H1 (cell line): ENCODE measurements around the gene AAK1.

ENCODE experiments used
- CREB1 ChIP-seq: IDR thresholded peaks from 2 replicates; pipeline ENCODE4 v1.6.1; 2012; ENCODE audit warnings: inconsistent platforms
- EZH2 ChIP-seq: fragments of 200-600 bp; sonication (generic); IDR thresholded peaks from 2 replicates; pipeline ENCODE4 v1.7.1; 2012; ENCODE audit warnings: low read depth, mild to moderate bottlenecking, moderate library complexity, low read length, inconsistent platforms; ENCODE audit not compliant: severe bottlenecking
- JUN ChIP-seq: IDR thresholded peaks from 2 replicates; pipeline ENCODE4 v1.6.1; 2011; ENCODE audit warnings: low read depth, mild to moderate bottlenecking, improper control_type of control experiment, low read length
- RNF2 ChIP-seq: fragments of 200-900, 300-1000 bp; sonication (generic); IDR thresholded peaks from 2 replicates; pipeline ENCODE4 v1.7.1; 2016; ENCODE audit warnings: borderline replicate concordance, low read depth, mild to moderate bottlenecking, antibody characterized with exemption, low read length; ENCODE audit not compliant: poor library complexity, severe bottlenecking; ENCODE audit errors: missing control alignments
- TAF1 ChIP-seq: IDR thresholded peaks from 2 replicates; pipeline ENCODE4 v1.6.1; 2011; ENCODE audit warnings: mild to moderate bottlenecking, low read depth, low read length
- TBP ChIP-seq: IDR thresholded peaks from 2 replicates; pipeline ENCODE4 v1.6.1; 2011; ENCODE audit warnings: low read depth, low read length, improper control_type of control experiment
- TF ChIP-seq, protein P1 (sequence below): IDR thresholded peaks from 2 replicates; pipeline ENCODE4 v1.6.1; 2012; ENCODE audit warnings: low read length, inconsistent platforms
- TF ChIP-seq, protein P2 (sequence below): fragments of 300-600 bp; sonication (generic); IDR thresholded peaks from 2 replicates; pipeline ENCODE4 v1.7.1; 2012; ENCODE audit warnings: low read length, moderate library complexity, mild to moderate bottlenecking, inconsistent platforms; ENCODE audit not compliant: insufficient replicate concordance

DNA sequence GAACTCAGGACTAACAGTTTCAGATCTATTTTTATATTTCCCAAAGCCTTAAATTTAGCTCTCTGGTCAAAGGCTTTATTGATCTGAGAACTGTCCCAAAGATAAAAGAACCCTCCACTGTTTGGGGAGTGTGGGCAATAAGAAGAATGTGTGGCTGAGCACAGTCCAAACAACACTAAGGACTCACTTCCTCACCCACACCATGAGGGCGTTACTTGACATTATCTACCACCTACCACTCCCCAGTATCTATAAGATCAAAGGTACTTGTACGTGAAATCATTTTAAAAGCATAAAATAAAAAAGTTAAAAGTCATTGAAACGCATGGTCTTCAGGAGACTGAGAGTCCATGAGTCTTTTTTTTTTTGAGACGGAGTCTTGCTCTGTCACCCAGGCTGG is 151.7 kb downstream of the AAK1 start:
- no peak for TF ChIP-seq CREB1
- no peak for TF ChIP-seq RNF2
- no peak for TF ChIP-seq TBP
- no peak for TF ChIP-seq TAF1
- TF ChIP-seq EZH2: no peak
- TF ChIP-seq, protein P1, sequence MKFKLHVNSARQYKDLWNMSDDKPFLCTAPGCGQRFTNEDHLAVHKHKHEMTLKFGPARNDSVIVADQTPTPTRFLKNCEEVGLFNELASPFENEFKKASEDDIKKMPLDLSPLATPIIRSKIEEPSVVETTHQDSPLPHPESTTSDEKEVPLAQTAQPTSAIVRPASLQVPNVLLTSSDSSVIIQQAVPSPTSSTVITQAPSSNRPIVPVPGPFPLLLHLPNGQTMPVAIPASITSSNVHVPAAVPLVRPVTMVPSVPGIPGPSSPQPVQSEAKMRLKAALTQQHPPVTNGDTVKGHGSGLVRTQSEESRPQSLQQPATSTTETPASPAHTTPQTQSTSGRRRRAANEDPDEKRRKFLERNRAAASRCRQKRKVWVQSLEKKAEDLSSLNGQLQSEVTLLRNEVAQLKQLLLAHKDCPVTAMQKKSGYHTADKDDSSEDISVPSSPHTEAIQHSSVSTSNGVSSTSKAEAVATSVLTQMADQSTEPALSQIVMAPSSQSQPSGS: no peak
- TF ChIP-seq JUN: no peak
- TF ChIP-seq, protein P2, sequence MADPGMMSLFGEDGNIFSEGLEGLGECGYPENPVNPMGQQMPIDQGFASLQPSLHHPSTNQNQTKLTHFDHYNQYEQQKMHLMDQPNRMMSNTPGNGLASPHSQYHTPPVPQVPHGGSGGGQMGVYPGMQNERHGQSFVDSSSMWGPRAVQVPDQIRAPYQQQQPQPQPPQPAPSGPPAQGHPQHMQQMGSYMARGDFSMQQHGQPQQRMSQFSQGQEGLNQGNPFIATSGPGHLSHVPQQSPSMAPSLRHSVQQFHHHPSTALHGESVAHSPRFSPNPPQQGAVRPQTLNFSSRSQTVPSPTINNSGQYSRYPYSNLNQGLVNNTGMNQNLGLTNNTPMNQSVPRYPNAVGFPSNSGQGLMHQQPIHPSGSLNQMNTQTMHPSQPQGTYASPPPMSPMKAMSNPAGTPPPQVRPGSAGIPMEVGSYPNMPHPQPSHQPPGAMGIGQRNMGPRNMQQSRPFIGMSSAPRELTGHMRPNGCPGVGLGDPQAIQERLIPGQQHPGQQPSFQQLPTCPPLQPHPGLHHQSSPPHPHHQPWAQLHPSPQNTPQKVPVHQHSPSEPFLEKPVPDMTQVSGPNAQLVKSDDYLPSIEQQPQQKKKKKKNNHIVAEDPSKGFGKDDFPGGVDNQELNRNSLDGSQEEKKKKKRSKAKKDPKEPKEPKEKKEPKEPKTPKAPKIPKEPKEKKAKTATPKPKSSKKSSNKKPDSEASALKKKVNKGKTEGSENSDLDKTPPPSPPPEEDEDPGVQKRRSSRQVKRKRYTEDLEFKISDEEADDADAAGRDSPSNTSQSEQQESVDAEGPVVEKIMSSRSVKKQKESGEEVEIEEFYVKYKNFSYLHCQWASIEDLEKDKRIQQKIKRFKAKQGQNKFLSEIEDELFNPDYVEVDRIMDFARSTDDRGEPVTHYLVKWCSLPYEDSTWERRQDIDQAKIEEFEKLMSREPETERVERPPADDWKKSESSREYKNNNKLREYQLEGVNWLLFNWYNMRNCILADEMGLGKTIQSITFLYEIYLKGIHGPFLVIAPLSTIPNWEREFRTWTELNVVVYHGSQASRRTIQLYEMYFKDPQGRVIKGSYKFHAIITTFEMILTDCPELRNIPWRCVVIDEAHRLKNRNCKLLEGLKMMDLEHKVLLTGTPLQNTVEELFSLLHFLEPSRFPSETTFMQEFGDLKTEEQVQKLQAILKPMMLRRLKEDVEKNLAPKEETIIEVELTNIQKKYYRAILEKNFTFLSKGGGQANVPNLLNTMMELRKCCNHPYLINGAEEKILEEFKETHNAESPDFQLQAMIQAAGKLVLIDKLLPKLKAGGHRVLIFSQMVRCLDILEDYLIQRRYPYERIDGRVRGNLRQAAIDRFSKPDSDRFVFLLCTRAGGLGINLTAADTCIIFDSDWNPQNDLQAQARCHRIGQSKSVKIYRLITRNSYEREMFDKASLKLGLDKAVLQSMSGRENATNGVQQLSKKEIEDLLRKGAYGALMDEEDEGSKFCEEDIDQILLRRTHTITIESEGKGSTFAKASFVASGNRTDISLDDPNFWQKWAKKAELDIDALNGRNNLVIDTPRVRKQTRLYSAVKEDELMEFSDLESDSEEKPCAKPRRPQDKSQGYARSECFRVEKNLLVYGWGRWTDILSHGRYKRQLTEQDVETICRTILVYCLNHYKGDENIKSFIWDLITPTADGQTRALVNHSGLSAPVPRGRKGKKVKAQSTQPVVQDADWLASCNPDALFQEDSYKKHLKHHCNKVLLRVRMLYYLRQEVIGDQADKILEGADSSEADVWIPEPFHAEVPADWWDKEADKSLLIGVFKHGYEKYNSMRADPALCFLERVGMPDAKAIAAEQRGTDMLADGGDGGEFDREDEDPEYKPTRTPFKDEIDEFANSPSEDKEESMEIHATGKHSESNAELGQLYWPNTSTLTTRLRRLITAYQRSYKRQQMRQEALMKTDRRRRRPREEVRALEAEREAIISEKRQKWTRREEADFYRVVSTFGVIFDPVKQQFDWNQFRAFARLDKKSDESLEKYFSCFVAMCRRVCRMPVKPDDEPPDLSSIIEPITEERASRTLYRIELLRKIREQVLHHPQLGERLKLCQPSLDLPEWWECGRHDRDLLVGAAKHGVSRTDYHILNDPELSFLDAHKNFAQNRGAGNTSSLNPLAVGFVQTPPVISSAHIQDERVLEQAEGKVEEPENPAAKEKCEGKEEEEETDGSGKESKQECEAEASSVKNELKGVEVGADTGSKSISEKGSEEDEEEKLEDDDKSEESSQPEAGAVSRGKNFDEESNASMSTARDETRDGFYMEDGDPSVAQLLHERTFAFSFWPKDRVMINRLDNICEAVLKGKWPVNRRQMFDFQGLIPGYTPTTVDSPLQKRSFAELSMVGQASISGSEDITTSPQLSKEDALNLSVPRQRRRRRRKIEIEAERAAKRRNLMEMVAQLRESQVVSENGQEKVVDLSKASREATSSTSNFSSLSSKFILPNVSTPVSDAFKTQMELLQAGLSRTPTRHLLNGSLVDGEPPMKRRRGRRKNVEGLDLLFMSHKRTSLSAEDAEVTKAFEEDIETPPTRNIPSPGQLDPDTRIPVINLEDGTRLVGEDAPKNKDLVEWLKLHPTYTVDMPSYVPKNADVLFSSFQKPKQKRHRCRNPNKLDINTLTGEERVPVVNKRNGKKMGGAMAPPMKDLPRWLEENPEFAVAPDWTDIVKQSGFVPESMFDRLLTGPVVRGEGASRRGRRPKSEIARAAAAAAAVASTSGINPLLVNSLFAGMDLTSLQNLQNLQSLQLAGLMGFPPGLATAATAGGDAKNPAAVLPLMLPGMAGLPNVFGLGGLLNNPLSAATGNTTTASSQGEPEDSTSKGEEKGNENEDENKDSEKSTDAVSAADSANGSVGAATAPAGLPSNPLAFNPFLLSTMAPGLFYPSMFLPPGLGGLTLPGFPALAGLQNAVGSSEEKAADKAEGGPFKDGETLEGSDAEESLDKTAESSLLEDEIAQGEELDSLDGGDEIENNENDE: no peak
